SK-N-MC (cell line): ENCODE results near the gene ADARB2.
"Not testable (repeated sequence)": the region's sequence is repeated elsewhere in the genome, so short reads cannot be mapped to it uniquely, and the experiment has no call there.

Experiments
- EZH2 ChIP-seq: fragments of 200-600 bp; sonication (generic); IDR thresholded peaks from one replicate; pipeline ENCODE4 v1.6.1; 2017; ENCODE audit warnings: antibody characterized with exemption
- FOXP2 ChIP-seq: optimal IDR thresholded peaks from 2 replicates; pipeline ENCODE3; 2011; ENCODE audit warnings: mild to moderate bottlenecking, moderate library complexity; ENCODE audit not compliant: insufficient read depth; ENCODE audit errors: extremely low read length, control extremely low read depth
- POLR2AphosphoS5 ChIP-seq: IDR thresholded peaks from 2 replicates; pipeline ENCODE4 v1.6.1; 2012; ENCODE audit warnings: mild to moderate bottlenecking, low read depth, low read length, borderline replicate concordance

DNA sequence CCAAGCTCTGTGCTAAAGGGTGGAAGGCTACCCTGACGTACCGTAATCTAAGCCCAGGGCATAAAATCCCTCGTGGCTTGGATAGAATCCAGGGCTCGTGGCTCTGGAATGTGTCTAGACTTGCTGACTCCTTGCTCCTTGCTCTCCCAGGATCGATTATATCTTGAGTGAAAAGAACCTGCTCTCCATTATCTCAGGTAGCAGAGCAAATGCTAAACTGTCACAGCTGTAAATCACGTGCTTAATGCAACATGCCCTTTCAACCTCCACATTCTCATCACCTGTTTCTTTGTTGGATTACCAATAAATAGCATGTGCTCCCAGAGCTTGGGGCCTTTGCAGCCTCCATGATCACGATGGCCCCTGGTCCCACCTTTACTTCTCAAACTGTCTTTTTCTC is 323.0 kb downstream of the ADARB2 start:
- TF ChIP-seq EZH2, POLR2AphosphoS5, FOXP2: not testable (repeated sequence)
